ENCODE results near the gene ZBTB20. TPM values are rescaled to one million over a fixed set of nuclear protein-coding genes. Genes with fewer than 3 reads are reported as not detected.

ZBTB20 gene
- polyA plus RNA-seq, 1 of the 3 experiments (the other 2 are of a cell fraction): 0.43 TPM

GRCh38 chr3:114714957-114715460 is 432.1 kb downstream of the ZBTB20 start (continued):
- TF ChIP-seq ZBTB33 (IDR thresholded peaks at IDR 0.05; ENCODE audit: borderline replicate concordance, low read depth): no peak
- TF ChIP-seq TAF1 (IDR thresholded peaks at IDR 0.05; ENCODE audit: borderline replicate concordance, low read depth, low read length): no peak
- no peak for TF ChIP-seq GATA2 (CRISPR knock-in tag; IDR thresholded peaks at IDR 0.05)
- no peak for TF ChIP-seq REST (IDR thresholded peaks at IDR 0.05; ENCODE audit: low read depth, low read length)

GRCh38 chr3:114714237-114714636 is 432.9 kb downstream of the ZBTB20 start:
- no peak overlapping the region for H3K4me3 ChIP-seq (ENCODE audit: low read depth in 2 of 2, low read length in 1 of 2)
- H3K27me3 ChIP-seq (ENCODE audit: insufficient read depth): no peaks in the 10 kb centered on the region
- TF ChIP-seq REST (IDR thresholded peaks at IDR 0.05; ENCODE audit: low read depth, low read length): no peak
- TF ChIP-seq JUND (IDR thresholded peaks at IDR 0.05): no peak
- no peak for TF ChIP-seq MAX (IDR thresholded peaks at IDR 0.05; ENCODE audit: low read depth)
- no peaks in the 10 kb centered on the region for H4K20me1 ChIP-seq (ENCODE audit: insufficient read depth)
- no peak overlapping the region for H3K4me2 ChIP-seq
- no peak overlapping the region for H2AFZ ChIP-seq (ENCODE audit: low read depth)
- no peaks in the 10 kb centered on the region for H3K9me2 ChIP-seq
- no peaks in the 10 kb centered on the region for H3F3A ChIP-seq (replicated peaks; ENCODE audit: insufficient read depth)
- no peaks in the 10 kb centered on the region for H3K9me3 ChIP-seq
- CTCF ChIA-PET: no interaction called here
- POLR2A ChIA-PET: no interaction called here
- WGBS (ENCODE audit: low lambda C conversion rate): 94% methylated on average over 2 of the region's 2 CpGs
- H3K36me3 ChIP-seq (replicated peaks in 1 of 2; ENCODE audit: control insufficient read depth in 1 of 2, insufficient read depth in 2 of 2, low read length in 1 of 2): no peaks in the 10 kb centered on the region
- no peak for DNase-seq
- no peak overlapping the region for H3K9ac ChIP-seq
- H3K4me1 ChIP-seq (ENCODE audit: control insufficient read depth in 1 of 2, insufficient read depth in 2 of 2, low read depth in 1 of 2, low read length in 1 of 2): no peaks in the 10 kb centered on the region; a peak in 1 of 4 replicates
- no peak overlapping the region for H3K27ac ChIP-seq (ENCODE audit: low read depth in 2 of 2, low read length in 1 of 2)
- H3K79me2 ChIP-seq (ENCODE audit: insufficient read depth): no peaks in the 10 kb centered on the region

Data from SK-N-SH (cell line).